ENCODE data around the gene AMBRA1.

AMBRA1 gene

GRCh38 chr11:46437122-46437689 is 156.6 kb downstream of the AMBRA1 start:
- no peaks in the 10 kb centered on the region for H3K4me1 Mint-ChIP-seq
- DNase-seq (no peak), ATAC-seq (replicated peaks) (no peak)
- H3K4me3 Mint-ChIP-seq, result no peak overlapping the region
- H3K36me3 Mint-ChIP-seq, result peaks cover 43 to 59% of the 10 kb centered on the region in 2 donors
- no peaks in the 10 kb centered on the region for H3K9me3 Mint-ChIP-seq
- no peaks in the 10 kb centered on the region for H3K27me3 Mint-ChIP-seq
- H3K27ac Mint-ChIP-seq, result no peak overlapping the region

GRCh38 chr11:46436113-46436512 is 157.7 kb downstream of the AMBRA1 start:
- Mint-ChIP-seq H3K27ac (no peak overlapping the region), H3K36me3 (peaks cover 39 to 58% of the 10 kb centered on the region in 2 donors), H3K4me1 (no peaks in the 10 kb centered on the region), H3K27me3 (no peaks in the 10 kb centered on the region), H3K4me3 (no peak overlapping the region), H3K9me3 (no peaks in the 10 kb centered on the region)
- DNase-seq (no peak), ATAC-seq (replicated peaks) (no peak)

GRCh38 chr11:46435679-46436078 is 158.1 kb downstream of the AMBRA1 start:
- Mint-ChIP-seq H3K4me1 (no peaks in the 10 kb centered on the region), H3K4me3 (no peak overlapping the region), H3K9me3 (no peaks in the 10 kb centered on the region), H3K27ac (no peak overlapping the region), H3K27me3 (no peaks in the 10 kb centered on the region), H3K36me3 (peaks cover 39 to 57% of the 10 kb centered on the region in 2 donors)
- DNase-seq (no peak), ATAC-seq (replicated peaks) (no peak)

- H3K36me3 Mint-ChIP-seq, result peaks cover 51 to 75% of the 10 kb centered on the region in 2 donors
- no peak overlapping the region for H3K4me3 Mint-ChIP-seq
- H3K4me1 Mint-ChIP-seq, result peaks cover 0 to 1% of the 10 kb centered on the region in 2 donors
- no peak overlapping the region for H3K27ac Mint-ChIP-seq
- no peaks in the 10 kb centered on the region for H3K9me3 Mint-ChIP-seq
- no peak for DNase-seq
- no peaks in the 10 kb centered on the region for H3K27me3 Mint-ChIP-seq
- ATAC-seq (replicated peaks), result no peak
Observed at GRCh38 chr11:46431211-46431610, 162.6 kb downstream of the AMBRA1 start.

- ATAC-seq (replicated peaks), result no peak
- Mint-ChIP-seq H3K9me3 (no peaks in the 10 kb centered on the region), H3K4me1 (peaks cover 0 to 1% of the 10 kb centered on the region in 2 donors), H3K27me3 (no peaks in the 10 kb centered on the region), H3K27ac (no peak overlapping the region), H3K36me3 (peaks cover 47 to 75% of the 10 kb centered on the region in 2 donors), H3K4me3 (no peak overlapping the region)
- no peak for DNase-seq
Observed at GRCh38 chr11:46429717-46430116, 164.1 kb downstream of the AMBRA1 start.

GRCh38 chr11:46427364-46427763 is 166.5 kb downstream of the AMBRA1 start:
- H3K36me3 Mint-ChIP-seq, result peaks cover 36 to 68% of the 10 kb centered on the region in 2 donors
- H3K4me1 Mint-ChIP-seq, result peaks cover 0 to 1% of the 10 kb centered on the region in 2 donors
- H3K4me3 Mint-ChIP-seq, result no peak overlapping the region
- H3K27ac Mint-ChIP-seq, result no peak overlapping the region
- H3K9me3 Mint-ChIP-seq, result no peaks in the 10 kb centered on the region
- H3K27me3 Mint-ChIP-seq, result no peaks in the 10 kb centered on the region
- no peak for DNase-seq
- no peak for ATAC-seq (replicated peaks)

GRCh38 chr11:46426233-46426991 is 167.4 kb downstream of the AMBRA1 start:
- H3K36me3 Mint-ChIP-seq, result peaks cover 40 to 66% of the 10 kb centered on the region in 2 donors
- H3K4me3 Mint-ChIP-seq, result no peak overlapping the region
- H3K27me3 Mint-ChIP-seq, result no peaks in the 10 kb centered on the region
- no peak overlapping the region for H3K27ac Mint-ChIP-seq
- H3K4me1 Mint-ChIP-seq, result peaks cover 0 to 1% of the 10 kb centered on the region in 2 donors
- ATAC-seq (replicated peaks), result no peak
- H3K9me3 Mint-ChIP-seq, result no peaks in the 10 kb centered on the region
- DNase-seq, result no peak

- H3K4me3 Mint-ChIP-seq, result no peak overlapping the region
- no peak for ATAC-seq (replicated peaks)
Observed at GRCh38 chr11:46422588-46422987, 171.2 kb downstream of the AMBRA1 start.

GRCh38 chr11:46421257-46421880 is 172.5 kb downstream of the AMBRA1 start:
- H3K27ac Mint-ChIP-seq, result no peak overlapping the region

More at GRCh38 chr11:46422588-46422987, 171.2 kb downstream of the AMBRA1 start:
- H3K9me3 Mint-ChIP-seq, result no peaks in the 10 kb centered on the region
- peaks cover 0 to 1% of the 10 kb centered on the region in 2 donors for H3K4me1 Mint-ChIP-seq
- peaks cover 27 to 62% of the 10 kb centered on the region in 2 donors for H3K36me3 Mint-ChIP-seq
- no peak overlapping the region for H3K27ac Mint-ChIP-seq
- no peaks in the 10 kb centered on the region for H3K27me3 Mint-ChIP-seq
- no peak for DNase-seq

GRCh38 chr11:46420513-46420912 is 173.3 kb downstream of the AMBRA1 start:
- ATAC-seq (replicated peaks) (no peak), DNase-seq (no peak)
- no peak overlapping the region for H3K27ac Mint-ChIP-seq
- H3K9me3 Mint-ChIP-seq, result no peaks in the 10 kb centered on the region
- H3K4me3 Mint-ChIP-seq, result no peak overlapping the region
- no peaks in the 10 kb centered on the region for H3K4me1 Mint-ChIP-seq
- H3K27me3 Mint-ChIP-seq, result no peaks in the 10 kb centered on the region
- peaks cover 34 to 59% of the 10 kb centered on the region in 2 donors for H3K36me3 Mint-ChIP-seq

More at GRCh38 chr11:46421257-46421880, 172.5 kb downstream of the AMBRA1 start:
- DNase-seq (no peak), ATAC-seq (replicated peaks) (no peak)
- H3K4me3 Mint-ChIP-seq, result no peak overlapping the region
- H3K36me3 Mint-ChIP-seq, result peaks cover 28 to 56% of the 10 kb centered on the region in 2 donors
- H3K27me3 Mint-ChIP-seq, result no peaks in the 10 kb centered on the region
- no peaks in the 10 kb centered on the region for H3K9me3 Mint-ChIP-seq
- no peaks in the 10 kb centered on the region for H3K4me1 Mint-ChIP-seq

GRCh38 chr11:46418751-46419150 is 175.1 kb downstream of the AMBRA1 start:
- no peak for DNase-seq
- no peak for ATAC-seq (replicated peaks)
- H3K9me3 Mint-ChIP-seq, result no peaks in the 10 kb centered on the region
- H3K27me3 Mint-ChIP-seq, result no peaks in the 10 kb centered on the region
- H3K27ac Mint-ChIP-seq, result no peak overlapping the region
- H3K4me1 Mint-ChIP-seq, result no peaks in the 10 kb centered on the region
- no peak overlapping the region for H3K4me3 Mint-ChIP-seq
- H3K36me3 Mint-ChIP-seq, result peaks cover 48 to 65% of the 10 kb centered on the region in 2 donors

GRCh38 chr11:46417711-46418110 is 176.1 kb downstream of the AMBRA1 start:
- H3K27me3 Mint-ChIP-seq, result no peaks in the 10 kb centered on the region
- no peak overlapping the region for H3K27ac Mint-ChIP-seq
- H3K9me3 Mint-ChIP-seq, result no peaks in the 10 kb centered on the region
- H3K4me3 Mint-ChIP-seq, result no peak overlapping the region
- no peak for DNase-seq
- H3K36me3 Mint-ChIP-seq, result peaks cover 53 to 69% of the 10 kb centered on the region in 2 donors
- ATAC-seq (replicated peaks), result no peak
- H3K4me1 Mint-ChIP-seq, result no peaks in the 10 kb centered on the region

- Mint-ChIP-seq H3K9me3 (no peaks in the 10 kb centered on the region), H3K4me3 (no peak overlapping the region), H3K4me1 (no peaks in the 10 kb centered on the region), H3K27ac (no peak overlapping the region), H3K27me3 (no peaks in the 10 kb centered on the region), H3K36me3 (peaks cover 51 to 57% of the 10 kb centered on the region in 2 donors)
- DNase-seq, result no peak
- ATAC-seq (replicated peaks), result no peak
Observed at GRCh38 chr11:46414879-46415278, 178.9 kb downstream of the AMBRA1 start.

- Mint-ChIP-seq H3K4me1 (no peaks in the 10 kb centered on the region), H3K27me3 (no peaks in the 10 kb centered on the region), H3K9me3 (no peaks in the 10 kb centered on the region), H3K27ac (no peak overlapping the region), H3K36me3 (peaks cover 55 to 59% of the 10 kb centered on the region in 2 donors), H3K4me3 (no peak overlapping the region)
- ATAC-seq (replicated peaks) (no peak), DNase-seq (no peak)
Observed at GRCh38 chr11:46414466-46414796, 179.4 kb downstream of the AMBRA1 start.

Measured in stimulated activated naive B cell treated with anti-CD40 and anti-IgM and Interleukin-4, amounts not matched to agents 10 μg/mL and 1 μg/mL and 100 μg/mL, for 72 hours (primary cell).